ENCODE data around the gene MYL3. TPM values are rescaled to one million over a fixed set of nuclear protein-coding genes. Genes with fewer than 3 reads are reported as not detected.

Gene MYL3
- total and polyA plus RNA-seq, 2 of the 4 experiments (the other 2 are of a cell fraction) = 0.09 TPM; not detected in 1

GRCh38 chr3:46885612-46886011 is 22.4 kb upstream of the MYL3 start:
- no peak overlapping the region for H4K8ac ChIP-seq (ENCODE audit: low read depth in 2 of 2, low read length in 2 of 2)
- ChIA-PET POLR2A (ENCODE audit: unreplicated experiment) (no interaction called here), CTCF (no interaction called here)
- H3K9ac ChIP-seq (ENCODE audit: low read depth, low read length) = no peak overlapping the region
- no peak overlapping the region for H3K27ac ChIP-seq (ENCODE audit: insufficient read depth, low read length)
- intact Hi-C loops (cut with micrococcal nuclease) (no loop called here), dilution Hi-C loops (cut with HindIII; ENCODE audit: low sequenced_read_pairs, unreplicated experiment) (no loop called here), in situ Hi-C loops (cut with MboI; ENCODE audit: low sequenced_read_pairs) (loop anchor here (25.0 kb wide), 1 partner anchor 398 kb away; the partner anchor contains the start of gene RTP3)
- H4K20me1 ChIP-seq (ENCODE audit: insufficient read depth, low read length) = no peaks in the 10 kb centered on the region; the same call in 1 of the 2 replicates
- no peak overlapping the region for H4K91ac ChIP-seq (ENCODE audit: insufficient read depth, low read depth, low read length)
- no peaks in the 10 kb centered on the region for H3K36me3 ChIP-seq (ENCODE audit: control insufficient read depth, insufficient read depth, low read length)
- H2AK5ac ChIP-seq (ENCODE audit: low read depth, low read length) = no peak overlapping the region
- H2BK20ac ChIP-seq (ENCODE audit: low read depth, low read length) = no peak overlapping the region
- no peak for ATAC-seq (ENCODE audit: low read depth)
- no peak overlapping the region for H2BK5ac ChIP-seq (ENCODE audit: low read depth, low read length, poor library complexity, severe bottlenecking)
- H3K79me1 ChIP-seq (ENCODE audit: low read depth in 1 of 2, low read length in 2 of 2) = no peaks in the 10 kb centered on the region
- no peak overlapping the region for H3K23ac ChIP-seq (ENCODE audit: low read depth, low read length)
- no peak overlapping the region for H3K4me3 ChIP-seq (ENCODE audit: insufficient read depth, low read depth, low read length)
- no TSS peak for BruUV-seq (replicated peaks)
- H4K5ac ChIP-seq (ENCODE audit: low read depth, low read length) = no peak overlapping the region
- TF ChIP-seq POLR2A (IDR thresholded peaks at IDR 0.05; ENCODE audit: low read depth, low read length) (no peak), CEBPB (IDR thresholded peaks at IDR 0.05; ENCODE audit: low read depth, low read length) (no peak), FOS (IDR thresholded peaks at IDR 0.05; ENCODE audit: low read depth, low read length) (no peak), BHLHE40 (IDR thresholded peaks at IDR 0.05; ENCODE audit: low read depth, low read length) (no peak), CHD1 (IDR thresholded peaks at IDR 0.05; ENCODE audit: low read depth, low read length) (no peak), CTCF (conservative IDR thresholded peaks at IDR 0.05; ENCODE audit: low read depth, low read length) (no peak), RFX5 (IDR thresholded peaks at IDR 0.05; ENCODE audit: low read depth, low read length) (no peak), MAFK (IDR thresholded peaks at IDR 0.05; ENCODE audit: low read depth, low read length) (no peak)
- H2AFZ ChIP-seq (replicated peaks; ENCODE audit: low read length, poor library complexity) = no peak overlapping the region
- WGBS, 2 experiments (ENCODE audit: extremely low coverage in 2 of 2, insufficient read length in 1 of 2) = no CpG with 5 or more reads among the region's 3 CpGs
- no peak overlapping the region for H3K18ac ChIP-seq (ENCODE audit: low read depth, low read length)
- H3K9me3 ChIP-seq (ENCODE audit: control insufficient read depth, insufficient read depth, low read length) = no peaks in the 10 kb centered on the region
- H2BK15ac ChIP-seq (ENCODE audit: low read depth, low read length) = no peak overlapping the region
- no peak overlapping the region for H3K14ac ChIP-seq (replicated peaks; ENCODE audit: low read depth, low read length)
- no peak overlapping the region for H3K4me2 ChIP-seq (ENCODE audit: low read depth, low read length)
- H3K27me3 ChIP-seq (ENCODE audit: control insufficient read depth, insufficient read depth, low read length) = peaks cover 80% of the 10 kb centered on the region
- H2BK120ac ChIP-seq (ENCODE audit: low read depth, low read length) = no peak overlapping the region
- DNase-seq = no peak
- no peaks in the 10 kb centered on the region for H3K9me1 ChIP-seq (ENCODE audit: insufficient read depth, low read length)
- H3K4me1 ChIP-seq (ENCODE audit: control insufficient read depth, insufficient read depth, low read length) = no peaks in the 10 kb centered on the region
- H3K4ac ChIP-seq (ENCODE audit: low read depth, low read length) = no peak overlapping the region
- no peak overlapping the region for H2AK9ac ChIP-seq (replicated peaks; ENCODE audit: low read depth, low read length, poor library complexity)
- no peak overlapping the region for H3K56ac ChIP-seq (ENCODE audit: extremely low read depth, insufficient read depth, low read length)
